ENCODE data around the gene LMX1B.

The LMX1B gene

GRCh38 chr9:126605792-126606482 is 7.8 kb upstream of the LMX1B start:
- no peak for DNase-seq

- no peak for DNase-seq
Observed at GRCh38 chr9:126606483-126606870, 7.3 kb upstream of the LMX1B start.

- no peak for DNase-seq
Observed at GRCh38 chr9:126607086-126607485, 6.6 kb upstream of the LMX1B start.

GRCh38 chr9:126607731-126608130 is 6.0 kb upstream of the LMX1B start:
- no peak for DNase-seq

- DNase-seq = no peak
Observed at GRCh38 chr9:126608551-126608950, 5.2 kb upstream of the LMX1B start.

- DNase-seq = no peak
Observed at GRCh38 chr9:126609191-126609590, 4.5 kb upstream of the LMX1B start.

- no peak for DNase-seq
Observed at GRCh38 chr9:126609711-126610388, 3.9 kb upstream of the LMX1B start.

- DNase-seq = no peak
Observed at GRCh38 chr9:126611193-126611591, 2.5 kb upstream of the LMX1B start.

GRCh38 chr9:126611592-126612325 is 2.0 kb upstream of the LMX1B start:
- peak; percentile 82 for DNase-seq

GRCh38 chr9:126612326-126612812 is 1.4 kb upstream of the LMX1B start:
- no peak for DNase-seq

GRCh38 chr9:126612813-126613641 is 701 bp upstream of the LMX1B start:
- DNase-seq = no peak

GRCh38 chr9:126614088-126614454 is 343 bp downstream of the LMX1B start:
- DNase-seq = no peak

- DNase-seq = no peak
Observed at GRCh38 chr9:126614455-126615244, 922 bp downstream of the LMX1B start.

- no peak for DNase-seq
Observed at GRCh38 chr9:126615245-126615790, 1.6 kb downstream of the LMX1B start.

- peak; percentile 35 for DNase-seq
Observed at GRCh38 chr9:126615791-126616447, 2.2 kb downstream of the LMX1B start.

- DNase-seq = peak; percentile 16
Observed at GRCh38 chr9:126616521-126616976, 2.8 kb downstream of the LMX1B start.

GRCh38 chr9:126617003-126617822 is 3.5 kb downstream of the LMX1B start:
- DNase-seq = peak; percentile 20

- peak; percentile 18 for DNase-seq
Observed at GRCh38 chr9:126617823-126618165, 4.1 kb downstream of the LMX1B start.

GRCh38 chr9:126618190-126618584 is 4.5 kb downstream of the LMX1B start:
- DNase-seq = peak; percentile 20

Data from left hindlimb (tissue), 1 donor.